Measurements from ENCODE around the gene ANXA6.

ANXA6 gene

GRCh38 chr5:151151793-151152192 lies 5.8 kb downstream of the ANXA6 start:
- no peak for DNase-seq

- no peak for DNase-seq
Measured at GRCh38 chr5:151151263-151151660, 6.3 kb downstream of the ANXA6 start.

- DNase-seq = peak in 2 of 4 experiments; percentile 49 to 62
Measured at GRCh38 chr5:151150471-151151262, 6.9 kb downstream of the ANXA6 start.

- DNase-seq = no peak
Measured at GRCh38 chr5:151148583-151148982, 9.0 kb downstream of the ANXA6 start.

- no peak for DNase-seq
Measured at GRCh38 chr5:151147033-151147432, 10.5 kb downstream of the ANXA6 start.

GRCh38 chr5:151146061-151146460 lies 11.5 kb downstream of the ANXA6 start:
- DNase-seq = no peak

GRCh38 chr5:151144922-151145321 lies 12.7 kb downstream of the ANXA6 start:
- no peak for DNase-seq

GRCh38 chr5:151144275-151144674 lies 13.3 kb downstream of the ANXA6 start:
- DNase-seq = no peak

GRCh38 chr5:151143645-151144044 lies 13.9 kb downstream of the ANXA6 start:
- no peak for DNase-seq

- no peak for DNase-seq
Measured at GRCh38 chr5:151142933-151143332, 14.6 kb downstream of the ANXA6 start.

- peak in 3 of 4 experiments; percentile 6 to 34 (median 23) for DNase-seq
Measured at GRCh38 chr5:151141535-151141934, 16.0 kb downstream of the ANXA6 start.

- no peak for DNase-seq
Measured at GRCh38 chr5:151140686-151141459, 16.7 kb downstream of the ANXA6 start.

GRCh38 chr5:151139646-151140045 lies 17.9 kb downstream of the ANXA6 start:
- no peak for DNase-seq

- DNase-seq = no peak
Measured at GRCh38 chr5:151139015-151139414, 18.6 kb downstream of the ANXA6 start.

GRCh38 chr5:151138114-151138513 lies 19.5 kb downstream of the ANXA6 start:
- DNase-seq = no peak

GRCh38 chr5:151137067-151137825 lies 20.3 kb downstream of the ANXA6 start:
- DNase-seq = no peak

GRCh38 chr5:151134228-151134627 lies 23.4 kb downstream of the ANXA6 start:
- DNase-seq = no peak

GRCh38 chr5:151132963-151133362 lies 24.6 kb downstream of the ANXA6 start:
- no peak for DNase-seq

GRCh38 chr5:151130922-151131891 lies 26.4 kb downstream of the ANXA6 start:
- DNase-seq = no peak

GRCh38 chr5:151130235-151130921 lies 27.2 kb downstream of the ANXA6 start:
- no peak for DNase-seq

- no peak for DNase-seq
Measured at GRCh38 chr5:151128817-151129216, 28.8 kb downstream of the ANXA6 start.

GRCh38 chr5:151127926-151128325 lies 29.7 kb downstream of the ANXA6 start:
- no peak for DNase-seq

Measured in activated naive CD4-positive, alpha-beta T cell (primary cell).